GM12878 (cell line): ENCODE data around the gene PGAP6.

Source experiments
- BCL11A ChIP-seq: IDR thresholded peaks from 2 replicates; pipeline ENCODE4 v1.6.1; 2011; ENCODE audit warnings: low read depth, low read length
- NFYB ChIP-seq: IDR thresholded peaks from 2 replicates; pipeline ENCODE4 v1.6.1; 2011; ENCODE audit warnings: low read depth, mild to moderate bottlenecking, low read length, improper control_type of control experiment, moderate library complexity; ENCODE audit not compliant: insufficient read depth
- USF2 ChIP-seq: IDR thresholded peaks from 2 replicates; pipeline ENCODE4 v1.6.1; 2011; ENCODE audit warnings: low read depth, low read length, improper control_type of control experiment, borderline replicate concordance
- YBX1 ChIP-seq: fragments of 450-650 bp; IDR thresholded peaks from 2 replicates; pipeline ENCODE4 v1.6.1; 2016; ENCODE audit warnings: antibody characterized with exemption

GRCh38 chr16:397736-398332 is 16.1 kb upstream of the PGAP6 start:
- no peak for TF ChIP-seq USF2
- no peak for TF ChIP-seq YBX1
- TF ChIP-seq BCL11A: no peak
- no peak for TF ChIP-seq NFYB
